Dendritic cell treated with granulocyte-macrophage colony-stimulating factor and Interleukin-4, amounts not matched to agents 40 ng/mL and 50 ng/mL, for 4 days (primary cell): Measurements from ENCODE around the gene ST6GAL1.

Experiments used
- H3K27ac Mint-ChIP-seq: one replicate; pipeline ENCODE4 v1.8.0; 2022; ENCODE audit warnings: mild to moderate bottlenecking, mixed read lengths
- H3K27me3 Mint-ChIP-seq: one replicate; pipeline ENCODE4 v1.8.0; 2022; ENCODE audit warnings: mild to moderate bottlenecking, mixed read lengths
- H3K36me3 Mint-ChIP-seq: one replicate; pipeline ENCODE4 v1.8.0; 2022; ENCODE audit warnings: low read depth, mixed read lengths
- H3K4me1 Mint-ChIP-seq: one replicate; pipeline ENCODE4 v1.8.0; 2022; ENCODE audit warnings: low read depth, mixed read lengths
- H3K4me3 Mint-ChIP-seq: one replicate; pipeline ENCODE4 v1.8.0; 2022; ENCODE audit warnings: mild to moderate bottlenecking, moderate library complexity, mixed read lengths
- H3K9me3 Mint-ChIP-seq: one replicate; pipeline ENCODE4 v1.8.0; 2022; ENCODE audit warnings: mixed read lengths
- intact Hi-C: fragments of 100-400 bp; cut with micrococcal nuclease; formaldehyde crosslinking; loops from one replicate; pipeline ENCODE4 v1.15.0; 2022

ST6GAL1 gene

GRCh38 chr3:187025656-187026316 lies 95.5 kb downstream of the ST6GAL1 start:
- H3K4me3 Mint-ChIP-seq: peak overlapping the region; percentile 59
- H3K27ac Mint-ChIP-seq: peak overlapping the region; percentile 63
- intact Hi-C loops: no loop called here
- H3K36me3 Mint-ChIP-seq: peaks cover 51% of the 10 kb centered on the region
- H3K9me3 Mint-ChIP-seq: no peaks in the 10 kb centered on the region
- H3K4me1 Mint-ChIP-seq: peaks cover 63% of the 10 kb centered on the region
- H3K27me3 Mint-ChIP-seq: no peaks in the 10 kb centered on the region

- intact Hi-C loops: no loop called here
- Mint-ChIP-seq H3K36me3 (peaks cover 51% of the 10 kb centered on the region), H3K27ac (peak overlapping the region; percentile 63), H3K4me3 (peak overlapping the region; percentile 10), H3K4me1 (peaks cover 69% of the 10 kb centered on the region), H3K27me3 (no peaks in the 10 kb centered on the region), H3K9me3 (no peaks in the 10 kb centered on the region)
These were observed 96.0 kb downstream of the ST6GAL1 start for GRCh38 chr3:187026317-187026670.

- Mint-ChIP-seq H3K9me3 (no peaks in the 10 kb centered on the region), H3K27me3 (no peaks in the 10 kb centered on the region), H3K36me3 (peaks cover 52% of the 10 kb centered on the region), H3K27ac (peak overlapping the region; percentile 65), H3K4me1 (peaks cover 60% of the 10 kb centered on the region), H3K4me3 (no peak overlapping the region)
- intact Hi-C loops: no loop called here
These were observed 97.4 kb downstream of the ST6GAL1 start for GRCh38 chr3:187027531-187028278.

- peaks cover 54% of the 10 kb centered on the region for H3K36me3 Mint-ChIP-seq
- intact Hi-C loops: loop anchor here (10.0 kb wide), 1 partner anchor 47 kb away; no protein-coding TSS in a partner anchor
- no peak overlapping the region for H3K27ac Mint-ChIP-seq
- H3K27me3 Mint-ChIP-seq: no peaks in the 10 kb centered on the region
- H3K4me3 Mint-ChIP-seq: no peak overlapping the region
- peaks cover 38% of the 10 kb centered on the region for H3K4me1 Mint-ChIP-seq
- peaks cover 13% of the 10 kb centered on the region for H3K9me3 Mint-ChIP-seq
These were observed 101.6 kb downstream of the ST6GAL1 start for GRCh38 chr3:187031934-187032333.

GRCh38 chr3:187036394-187036793 lies 106.1 kb downstream of the ST6GAL1 start:
- Mint-ChIP-seq H3K9me3 (peaks cover 13% of the 10 kb centered on the region), H3K27ac (no peak overlapping the region), H3K4me3 (no peak overlapping the region), H3K4me1 (peaks cover 28% of the 10 kb centered on the region), H3K27me3 (no peaks in the 10 kb centered on the region), H3K36me3 (peaks cover 68% of the 10 kb centered on the region)
- intact Hi-C loops: loop anchor here (10.0 kb wide), 1 partner anchor 52 kb away; no protein-coding TSS in a partner anchor

GRCh38 chr3:187039100-187039722 lies 108.9 kb downstream of the ST6GAL1 start:
- Mint-ChIP-seq H3K4me3 (no peak overlapping the region), H3K27ac (no peak overlapping the region), H3K27me3 (no peaks in the 10 kb centered on the region), H3K36me3 (peaks cover 74% of the 10 kb centered on the region), H3K4me1 (peaks cover 54% of the 10 kb centered on the region), H3K9me3 (peaks cover 10% of the 10 kb centered on the region)
- intact Hi-C loops: loop anchor here (10.0 kb wide), 1 partner anchor 54 kb away; no protein-coding TSS in a partner anchor

- Mint-ChIP-seq H3K4me3 (no peak overlapping the region), H3K4me1 (peaks cover 61% of the 10 kb centered on the region), H3K27me3 (no peaks in the 10 kb centered on the region), H3K36me3 (peaks cover 69% of the 10 kb centered on the region), H3K9me3 (peaks cover 4% of the 10 kb centered on the region), H3K27ac (peak overlapping the region; percentile 53)
- intact Hi-C loops: loop anchor here (10.0 kb wide), 1 partner anchor 55 kb away; no protein-coding TSS in a partner anchor
These were observed 109.5 kb downstream of the ST6GAL1 start for GRCh38 chr3:187039723-187040414.

- Mint-ChIP-seq H3K27ac (peak overlapping the region; percentile 53), H3K9me3 (no peaks in the 10 kb centered on the region)
These were observed 110.4 kb downstream of the ST6GAL1 start for GRCh38 chr3:187040516-187041361.

GRCh38 chr3:187041362-187042307 lies 111.3 kb downstream of the ST6GAL1 start:
- peaks cover 82% of the 10 kb centered on the region for H3K36me3 Mint-ChIP-seq
- peaks cover 69% of the 10 kb centered on the region for H3K4me1 Mint-ChIP-seq
- peak overlapping the region; percentile 68 for H3K27ac Mint-ChIP-seq
- no peaks in the 10 kb centered on the region for H3K9me3 Mint-ChIP-seq
- no peak overlapping the region for H3K4me3 Mint-ChIP-seq
- H3K27me3 Mint-ChIP-seq: no peaks in the 10 kb centered on the region
- intact Hi-C loops: no loop called here

More at GRCh38 chr3:187040516-187041361, 110.4 kb downstream of the ST6GAL1 start:
- no peaks in the 10 kb centered on the region for H3K27me3 Mint-ChIP-seq
- H3K36me3 Mint-ChIP-seq: peaks cover 73% of the 10 kb centered on the region
- H3K4me1 Mint-ChIP-seq: peaks cover 67% of the 10 kb centered on the region
- intact Hi-C loops: no loop called here
- H3K4me3 Mint-ChIP-seq: no peak overlapping the region

GRCh38 chr3:187042346-187042745 lies 112.0 kb downstream of the ST6GAL1 start:
- Mint-ChIP-seq H3K4me1 (peaks cover 69% of the 10 kb centered on the region), H3K27ac (peak overlapping the region; percentile 68), H3K27me3 (no peaks in the 10 kb centered on the region), H3K36me3 (peaks cover 89% of the 10 kb centered on the region), H3K4me3 (no peak overlapping the region), H3K9me3 (no peaks in the 10 kb centered on the region)
- intact Hi-C loops: no loop called here

- intact Hi-C loops: no loop called here
- Mint-ChIP-seq H3K4me1 (peaks cover 69% of the 10 kb centered on the region), H3K9me3 (no peaks in the 10 kb centered on the region), H3K27ac (peak overlapping the region; percentile 68), H3K27me3 (no peaks in the 10 kb centered on the region), H3K36me3 (peaks cover 95% of the 10 kb centered on the region), H3K4me3 (peak overlapping the region; percentile 14)
These were observed 112.6 kb downstream of the ST6GAL1 start for GRCh38 chr3:187042874-187043458.

- intact Hi-C loops: no loop called here
- Mint-ChIP-seq H3K27me3 (no peaks in the 10 kb centered on the region), H3K36me3 (peaks cover 95% of the 10 kb centered on the region), H3K27ac (peak overlapping the region; percentile 65), H3K4me3 (no peak overlapping the region), H3K4me1 (peaks cover 69% of the 10 kb centered on the region), H3K9me3 (no peaks in the 10 kb centered on the region)
These were observed 113.9 kb downstream of the ST6GAL1 start for GRCh38 chr3:187044206-187044605.
